ENCODE data around the gene UCN3. TPM values are rescaled to one million over a fixed set of nuclear protein-coding genes. Genes with fewer than 3 reads are reported as not detected.

The UCN3 gene
- total RNA-seq, 1 experiment from 2014 or later = not detected

DNA sequence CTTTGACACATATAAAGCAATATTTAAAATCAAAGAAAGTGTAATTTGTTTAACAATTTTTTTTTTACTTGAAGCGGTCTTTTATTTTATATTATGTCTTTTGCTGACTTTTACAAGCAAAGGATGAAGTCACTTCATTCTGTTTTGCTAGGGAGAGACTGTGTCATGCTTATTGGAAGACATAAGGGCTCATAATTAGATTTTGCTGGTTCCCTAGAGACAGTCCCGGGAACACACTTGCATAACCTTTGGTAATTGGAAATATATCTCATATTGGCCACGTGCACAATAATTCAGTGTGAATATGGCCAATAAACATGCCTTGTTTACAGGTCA lies 47.1 kb downstream of the UCN3 start:
- Mint-ChIP-seq H3K27ac (ENCODE audit: unreplicated experiment) (no peak overlapping the region), H3K36me3 (ENCODE audit: insufficient read depth, unreplicated experiment) (no peaks in the 10 kb centered on the region), H3K4me3 (ENCODE audit: unreplicated experiment) (no peak overlapping the region), H3K9me3 (ENCODE audit: unreplicated experiment) (peaks cover 10% of the 10 kb centered on the region), H3K27me3 (ENCODE audit: insufficient read depth, unreplicated experiment) (no peaks in the 10 kb centered on the region), H3K4me1 (ENCODE audit: low read depth, unreplicated experiment) (no peaks in the 10 kb centered on the region)
- no peak for TF ChIP-seq CTCF (IDR thresholded peaks at IDR 0.05; ENCODE audit: insufficient read depth in 1 of 2, low read depth in 1 of 2, low read length in 1 of 2, severe bottlenecking in 1 of 2, unreplicated experiment in 1 of 2)
- peak overlapping the region; percentile 81 for H3K4me3 ChIP-seq (ENCODE audit: low read depth, low read length)
- H3K36me3 ChIP-seq (ENCODE audit: control insufficient read depth, insufficient read depth, low read length) = 0 out of 2 replicates have a peak, but pooled peaks cover under 1% of the 10 kb centered on the region
- POLR2A ChIA-PET = no interaction called here
- intact Hi-C loops (cut with micrococcal nuclease; ENCODE audit: unreplicated experiment) = no loop called here
- H3K9me3 ChIP-seq = peaks cover 13% of the 10 kb centered on the region
- CTCF ChIA-PET = interaction anchor here (0.7 kb wide), 1 partner anchor 25 kb away, joined by 4 read pairs; no protein-coding TSS in a partner anchor
- H3K4me1 ChIP-seq = peaks cover 15% of the 10 kb centered on the region; the same call in 1 of the 2 replicates
- DNase-seq = no peak
- no peaks in the 10 kb centered on the region for H3K27me3 ChIP-seq (replicated peaks; ENCODE audit: control insufficient read depth, insufficient read depth, low read length)
- no TSS peak for BruUV-seq (replicated peaks)

DNA sequence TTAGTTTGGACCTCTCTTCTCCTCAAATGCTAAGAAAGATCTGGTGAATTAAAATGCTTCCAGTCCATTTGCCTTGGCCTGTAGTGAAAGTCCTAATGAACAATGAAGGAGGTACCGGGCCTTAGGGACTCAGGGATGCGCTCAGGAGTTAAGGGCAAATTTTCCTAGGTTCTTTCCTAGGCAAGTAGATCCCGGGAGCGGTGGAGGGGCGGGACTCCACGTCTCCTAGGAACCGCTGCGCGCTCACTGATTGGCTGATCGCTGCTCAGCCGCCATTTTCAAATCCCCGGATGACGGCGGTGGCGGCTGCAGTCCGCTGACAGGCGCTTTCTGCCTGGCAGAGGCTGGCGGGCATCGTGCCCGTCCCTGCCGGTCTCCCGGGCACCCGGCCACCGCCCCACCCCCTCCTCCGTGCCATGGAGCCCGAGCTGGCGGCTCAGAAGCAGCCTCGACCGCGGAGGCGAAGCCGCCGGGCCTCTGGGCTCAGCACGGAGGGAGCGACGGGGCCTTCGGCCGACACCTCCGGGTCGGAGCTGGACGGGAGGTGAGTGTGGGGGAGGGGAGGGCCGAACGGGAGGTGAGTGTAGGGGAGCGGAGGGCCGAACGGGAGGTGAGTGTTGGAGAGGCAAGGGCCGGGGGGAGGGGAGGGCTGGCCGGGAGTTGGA lies 47.6 kb downstream of the UCN3 start, which contains the start of gene NET1:
TSS of gene NET1 (plus strand) at position 281 of the 665 bp plus-strand sequence. CDS start at position 417, 136 bp downstream.
- Mint-ChIP-seq H3K4me3 (ENCODE audit: unreplicated experiment) (no peak within 1 kb of the TSS), H3K9me3 (ENCODE audit: unreplicated experiment) (peaks cover 12% of the 10 kb centered on the region), H3K36me3 (ENCODE audit: insufficient read depth, unreplicated experiment) (no peaks in the 10 kb centered on the region), H3K4me1 (ENCODE audit: low read depth, unreplicated experiment) (peaks cover 3% of the 10 kb centered on the region), H3K27ac (ENCODE audit: unreplicated experiment) (no peak within 1 kb of the TSS), H3K27me3 (ENCODE audit: insufficient read depth, unreplicated experiment) (no peaks in the 10 kb centered on the region)
- intact Hi-C loops (cut with micrococcal nuclease; ENCODE audit: unreplicated experiment) = no loop called here
- no peak for TF ChIP-seq CTCF (IDR thresholded peaks at IDR 0.05; ENCODE audit: insufficient read depth in 1 of 2, low read depth in 1 of 2, low read length in 1 of 2, severe bottlenecking in 1 of 2, unreplicated experiment in 1 of 2)
- DNase-seq = peak; percentile 94 to 96
- ChIA-PET CTCF (interaction anchor here (0.6 to 1.7 kb wide), 4 partner anchors 22 to 597 kb away, joined by 3 to 7 read pairs (median 4); no protein-coding TSS in a partner anchor), POLR2A (interaction anchor here (0.6 to 1.6 kb wide), 4 partner anchors 34 to 586 kb away, joined by 3 to 6 read pairs (median 4); partner anchors contain the start of gene AKR1E2)
- BruUV-seq (replicated peaks) = no TSS peak
- H3K4me3 ChIP-seq (ENCODE audit: low read depth, low read length) = peak within 1 kb of the TSS; percentile 81
- no peaks in the 10 kb centered on the region for H3K27me3 ChIP-seq (replicated peaks; ENCODE audit: control insufficient read depth, insufficient read depth, low read length)
- H3K36me3 ChIP-seq (ENCODE audit: control insufficient read depth, insufficient read depth, low read length) = 0 out of 2 replicates have a peak, but pooled peaks cover 2% of the 10 kb centered on the region
- H3K9me3 ChIP-seq = peaks cover 8% of the 10 kb centered on the region
- H3K4me1 ChIP-seq = peaks cover 15% of the 10 kb centered on the region; the same call in 1 of the 2 replicates

DNA sequence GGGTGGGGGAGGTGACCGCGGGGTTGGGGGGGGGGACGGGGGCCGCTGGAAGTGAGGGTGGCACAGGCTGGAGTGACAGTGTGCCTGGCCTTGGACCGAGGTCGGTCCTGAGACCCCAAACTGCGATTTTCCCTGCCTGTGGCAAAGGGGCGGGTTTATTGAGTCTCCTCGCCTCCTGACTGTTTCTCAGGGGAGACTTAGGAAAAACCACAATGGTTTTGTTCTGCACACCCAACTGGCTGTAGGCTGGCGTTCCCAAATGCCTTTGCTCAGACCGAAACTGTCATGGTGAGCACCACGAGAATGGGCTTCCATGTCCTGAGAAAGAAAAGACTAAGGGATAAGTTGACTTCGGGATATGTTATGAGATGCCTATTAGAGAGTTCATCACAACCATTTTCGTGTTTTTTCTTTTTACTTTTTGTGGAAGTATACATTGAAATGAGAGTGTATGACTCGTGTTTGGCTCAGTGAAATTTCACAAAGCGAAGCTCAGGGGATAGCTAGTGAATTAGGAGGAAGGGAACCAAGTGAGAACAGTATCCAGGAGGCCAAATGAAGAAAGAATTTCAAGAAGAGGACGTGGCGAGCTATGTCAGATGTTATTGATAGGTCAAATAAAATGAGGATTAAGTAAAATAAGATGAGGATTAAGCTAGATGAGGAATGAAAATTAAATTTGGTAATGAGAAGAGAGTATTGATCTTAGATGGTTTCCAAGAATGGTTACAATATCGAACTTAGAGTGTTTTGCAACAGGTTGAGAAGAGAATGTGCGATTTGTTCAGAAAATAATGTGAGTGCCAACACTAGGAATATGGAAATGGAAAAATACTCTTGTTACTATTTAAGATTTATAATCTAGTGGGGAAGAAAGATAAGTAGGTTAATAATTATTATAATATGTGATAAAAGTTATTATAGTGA lies 48.5 kb downstream of the UCN3 start:
- Mint-ChIP-seq H3K27me3 (ENCODE audit: insufficient read depth, unreplicated experiment) (no peaks in the 10 kb centered on the region), H3K4me3 (ENCODE audit: unreplicated experiment) (no peak overlapping the region), H3K4me1 (ENCODE audit: low read depth, unreplicated experiment) (peaks cover 6% of the 10 kb centered on the region), H3K9me3 (ENCODE audit: unreplicated experiment) (peaks cover 13% of the 10 kb centered on the region), H3K36me3 (ENCODE audit: insufficient read depth, unreplicated experiment) (no peaks in the 10 kb centered on the region), H3K27ac (ENCODE audit: unreplicated experiment) (no peak overlapping the region)
- DNase-seq = peak; percentile 47 to 50
- H3K4me1 ChIP-seq = peaks cover 15% of the 10 kb centered on the region; the same call in 1 of the 2 replicates
- peak overlapping the region; percentile 81 for H3K4me3 ChIP-seq (ENCODE audit: low read depth, low read length)
- peaks cover 11% of the 10 kb centered on the region for H3K9me3 ChIP-seq
- POLR2A ChIA-PET = interaction anchor here (0.6 to 1.6 kb wide), 4 partner anchors 33 to 587 kb away, joined by 3 to 6 read pairs (median 4); partner anchors contain the start of gene AKR1E2
- H3K27me3 ChIP-seq (replicated peaks; ENCODE audit: control insufficient read depth, insufficient read depth, low read length) = no peaks in the 10 kb centered on the region
- CTCF ChIA-PET = interaction anchor here (0.6 to 1.7 kb wide), 5 partner anchors 21 to 598 kb away, joined by 3 to 7 read pairs (median 4); no protein-coding TSS in a partner anchor
- BruUV-seq (replicated peaks) = TSS peak; percentile 25
- intact Hi-C loops (cut with micrococcal nuclease; ENCODE audit: unreplicated experiment) = no loop called here
- H3K36me3 ChIP-seq (ENCODE audit: control insufficient read depth, insufficient read depth, low read length) = 0 out of 2 replicates have a peak, but pooled peaks cover 2% of the 10 kb centered on the region
- no peak for TF ChIP-seq CTCF (IDR thresholded peaks at IDR 0.05; ENCODE audit: insufficient read depth in 1 of 2, low read depth in 1 of 2, low read length in 1 of 2, severe bottlenecking in 1 of 2, unreplicated experiment in 1 of 2)

All from Caco-2 (cell line).